Lower leg skin (tissue), 3 donors: Measurements from ENCODE around the gene DCTN1.

Source experiments
- POLR2A ChIP-seq, 2 donors: fragments of 450-650 bp; IDR thresholded peaks; one replicate each; pipeline ENCODE4 v1.6.1; 2016 to 2017; ENCODE audit warnings: antibody characterized with exemption in 2 of 2, mild to moderate bottlenecking in 1 of 2, moderate library complexity in 1 of 2
- TF ChIP-seq, protein P1 (sequence below), 3 donors: fragments of 450-650 bp; IDR thresholded peaks; one replicate each; pipeline ENCODE4 v1.5.1; 2016; ENCODE audit warnings: antibody characterized with exemption in 3 of 3, mild to moderate bottlenecking in 3 of 3, moderate library complexity in 2 of 3

DNA sequence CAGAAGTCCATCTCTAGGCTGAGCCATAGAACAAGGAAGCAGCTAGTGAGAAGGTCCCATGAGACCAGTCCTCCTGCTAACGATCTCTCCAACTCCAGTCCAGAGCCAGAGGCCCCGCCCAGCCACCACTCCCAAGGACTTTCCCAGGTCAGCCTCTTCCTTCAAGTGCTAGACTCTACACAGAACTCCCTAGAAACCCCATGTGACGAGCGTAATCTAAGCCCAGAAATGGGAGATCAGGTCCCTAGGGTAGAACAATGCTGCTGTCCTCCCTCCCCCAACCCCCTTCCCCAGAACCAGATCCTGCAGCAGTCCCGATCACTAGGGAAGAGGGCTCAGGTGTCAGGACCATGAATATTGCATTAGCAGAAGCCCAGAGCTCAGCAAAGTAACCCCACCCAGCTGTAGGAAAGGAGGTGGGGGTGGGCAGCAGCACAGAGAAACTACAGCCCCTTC lies 6.9 kb downstream of the DCTN1 start:
- TF ChIP-seq, protein P1, sequence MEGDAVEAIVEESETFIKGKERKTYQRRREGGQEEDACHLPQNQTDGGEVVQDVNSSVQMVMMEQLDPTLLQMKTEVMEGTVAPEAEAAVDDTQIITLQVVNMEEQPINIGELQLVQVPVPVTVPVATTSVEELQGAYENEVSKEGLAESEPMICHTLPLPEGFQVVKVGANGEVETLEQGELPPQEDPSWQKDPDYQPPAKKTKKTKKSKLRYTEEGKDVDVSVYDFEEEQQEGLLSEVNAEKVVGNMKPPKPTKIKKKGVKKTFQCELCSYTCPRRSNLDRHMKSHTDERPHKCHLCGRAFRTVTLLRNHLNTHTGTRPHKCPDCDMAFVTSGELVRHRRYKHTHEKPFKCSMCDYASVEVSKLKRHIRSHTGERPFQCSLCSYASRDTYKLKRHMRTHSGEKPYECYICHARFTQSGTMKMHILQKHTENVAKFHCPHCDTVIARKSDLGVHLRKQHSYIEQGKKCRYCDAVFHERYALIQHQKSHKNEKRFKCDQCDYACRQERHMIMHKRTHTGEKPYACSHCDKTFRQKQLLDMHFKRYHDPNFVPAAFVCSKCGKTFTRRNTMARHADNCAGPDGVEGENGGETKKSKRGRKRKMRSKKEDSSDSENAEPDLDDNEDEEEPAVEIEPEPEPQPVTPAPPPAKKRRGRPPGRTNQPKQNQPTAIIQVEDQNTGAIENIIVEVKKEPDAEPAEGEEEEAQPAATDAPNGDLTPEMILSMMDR (IDR thresholded peaks at IDR 0.05): no peak
- TF ChIP-seq POLR2A (IDR thresholded peaks at IDR 0.05): no peak
